ENCODE data around the gene RHEB. TPM values are rescaled to one million over a fixed set of nuclear protein-coding genes. Genes with fewer than 3 reads are reported as not detected.

Gene RHEB
- total RNA-seq, 1 donor from 2014 or later: 68.6 TPM

DNA sequence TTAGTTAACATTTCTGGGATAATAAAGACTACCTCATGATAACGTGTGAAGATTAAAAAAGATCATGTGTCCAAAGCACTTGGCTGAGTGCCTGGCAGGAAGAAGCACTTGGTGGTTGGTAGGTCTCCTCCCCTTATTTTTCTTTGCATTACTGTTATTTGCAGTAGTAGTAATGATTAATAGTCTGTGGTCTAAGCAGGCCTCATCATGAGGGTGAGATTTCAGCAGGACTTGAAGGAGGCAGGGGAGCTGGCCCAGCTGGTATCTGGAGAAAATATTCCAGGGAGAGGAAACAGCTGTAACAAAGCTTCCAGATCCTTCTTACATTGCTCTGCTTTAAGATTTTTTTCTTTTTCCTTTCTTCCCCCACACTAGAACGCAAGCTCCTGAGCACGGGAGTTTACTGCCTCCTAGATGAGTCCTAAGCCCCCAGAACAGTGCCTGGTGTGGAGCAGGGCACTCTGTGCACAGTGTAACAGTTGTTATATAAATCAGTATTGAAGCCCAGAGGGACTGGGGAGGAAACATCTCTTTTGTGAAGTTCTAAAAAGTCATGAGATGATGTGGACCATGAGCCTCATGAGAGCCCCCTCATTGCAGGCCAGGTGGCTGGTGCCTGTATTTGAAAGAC is 31.1 kb upstream of the RHEB start:
- no peaks in the 10 kb centered on the region for H3K4me1 ChIP-seq
- intact Hi-C loops (cut with DNase I): no loop called here
- DNase-seq (ENCODE audit: low spot score in 2 of 2): no peak
- no peaks in the 10 kb centered on the region for H3K9me3 ChIP-seq
- no peaks in the 10 kb centered on the region for H3K27me3 ChIP-seq
- H3K27ac ChIP-seq: no peak overlapping the region
- H3K36me3 ChIP-seq: peaks cover 6 to 7% of the 10 kb centered on the region in 2 donors
- TF ChIP-seq, protein P1, sequence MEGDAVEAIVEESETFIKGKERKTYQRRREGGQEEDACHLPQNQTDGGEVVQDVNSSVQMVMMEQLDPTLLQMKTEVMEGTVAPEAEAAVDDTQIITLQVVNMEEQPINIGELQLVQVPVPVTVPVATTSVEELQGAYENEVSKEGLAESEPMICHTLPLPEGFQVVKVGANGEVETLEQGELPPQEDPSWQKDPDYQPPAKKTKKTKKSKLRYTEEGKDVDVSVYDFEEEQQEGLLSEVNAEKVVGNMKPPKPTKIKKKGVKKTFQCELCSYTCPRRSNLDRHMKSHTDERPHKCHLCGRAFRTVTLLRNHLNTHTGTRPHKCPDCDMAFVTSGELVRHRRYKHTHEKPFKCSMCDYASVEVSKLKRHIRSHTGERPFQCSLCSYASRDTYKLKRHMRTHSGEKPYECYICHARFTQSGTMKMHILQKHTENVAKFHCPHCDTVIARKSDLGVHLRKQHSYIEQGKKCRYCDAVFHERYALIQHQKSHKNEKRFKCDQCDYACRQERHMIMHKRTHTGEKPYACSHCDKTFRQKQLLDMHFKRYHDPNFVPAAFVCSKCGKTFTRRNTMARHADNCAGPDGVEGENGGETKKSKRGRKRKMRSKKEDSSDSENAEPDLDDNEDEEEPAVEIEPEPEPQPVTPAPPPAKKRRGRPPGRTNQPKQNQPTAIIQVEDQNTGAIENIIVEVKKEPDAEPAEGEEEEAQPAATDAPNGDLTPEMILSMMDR (IDR thresholded peaks at IDR 0.05): no peak
- no peak overlapping the region for H3K4me3 ChIP-seq

DNA sequence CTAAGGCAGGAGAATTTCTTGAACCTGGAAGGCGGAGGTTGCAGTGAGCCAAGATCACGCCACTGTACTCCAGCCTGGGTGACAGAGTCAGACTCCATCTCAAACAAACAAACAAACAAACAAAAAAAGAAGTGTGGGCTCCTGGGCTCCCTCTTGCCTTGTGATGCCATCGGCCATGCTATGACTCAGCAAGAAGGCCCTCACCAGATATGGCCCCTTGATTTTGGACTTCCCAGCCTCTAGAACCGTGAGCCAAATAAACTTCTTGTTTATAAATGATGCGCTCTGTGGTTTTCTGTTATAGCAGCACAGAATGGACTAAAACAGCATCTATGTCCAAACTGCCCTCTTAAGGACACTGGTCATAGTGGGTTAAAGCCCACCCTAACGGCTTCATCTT is 29.9 kb upstream of the RHEB start:
- Histone ChIP-seq H3K9me3 (no peaks in the 10 kb centered on the region), H3K4me3 (no peak overlapping the region), H3K36me3 (no peaks in the 10 kb centered on the region), H3K27me3 (no peaks in the 10 kb centered on the region), H3K27ac (no peak overlapping the region), H3K4me1 (no peaks in the 10 kb centered on the region)
- no peak for DNase-seq (ENCODE audit: low spot score in 2 of 2)
- intact Hi-C loops (cut with DNase I): no loop called here
- TF ChIP-seq, protein P1 (IDR thresholded peaks at IDR 0.05): no peak

DNA sequence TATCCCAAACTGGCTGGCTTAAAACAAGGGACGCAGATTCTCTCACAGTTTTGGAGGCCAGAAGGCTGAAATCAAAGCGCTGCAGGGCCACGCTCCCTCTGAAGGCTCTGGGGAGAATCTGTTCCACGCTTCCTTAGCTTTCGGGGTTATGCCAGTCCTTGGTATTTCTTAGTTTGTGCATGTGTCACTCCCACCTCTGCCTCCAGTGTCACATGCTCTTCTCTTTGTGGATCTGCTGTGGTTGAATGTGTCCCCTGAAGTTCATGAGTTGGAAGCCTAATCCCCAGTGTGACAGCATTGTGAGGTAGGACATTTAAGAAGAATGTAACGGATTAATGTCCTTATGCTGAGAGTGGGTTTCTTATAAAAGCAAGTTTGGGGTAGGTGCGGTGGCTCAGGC is 29.4 kb upstream of the RHEB start:
- no peaks in the 10 kb centered on the region for H3K27me3 ChIP-seq
- no peaks in the 10 kb centered on the region for H3K9me3 ChIP-seq
- H3K4me3 ChIP-seq: no peak overlapping the region
- H3K27ac ChIP-seq: no peak overlapping the region
- TF ChIP-seq, protein P1 (IDR thresholded peaks at IDR 0.05): no peak
- DNase-seq (ENCODE audit: low spot score in 2 of 2): no peak
- intact Hi-C loops (cut with DNase I): no loop called here
- H3K4me1 ChIP-seq: no peaks in the 10 kb centered on the region
- H3K36me3 ChIP-seq: no peaks in the 10 kb centered on the region

DNA sequence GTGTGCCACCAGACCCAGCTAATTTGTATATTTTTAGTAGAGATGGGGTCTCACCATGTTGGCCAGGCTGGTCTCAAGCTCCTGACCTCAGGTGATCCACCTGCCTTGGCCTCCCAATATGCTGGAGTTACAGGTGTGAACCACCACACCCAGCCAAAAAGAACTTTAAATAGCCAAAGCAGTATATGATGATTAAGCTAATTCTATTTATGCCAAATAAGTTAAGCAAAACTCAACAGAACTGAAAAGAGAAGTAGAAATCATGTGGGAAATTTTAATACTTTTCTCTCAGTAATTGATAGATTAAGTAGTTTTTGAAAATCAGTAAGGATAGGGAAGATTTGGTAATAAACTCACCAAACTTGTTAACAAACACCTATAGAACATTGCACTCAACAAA is 24.5 kb upstream of the RHEB start:
- no peaks in the 10 kb centered on the region for H3K27me3 ChIP-seq
- intact Hi-C loops (cut with DNase I): no loop called here

DNA sequence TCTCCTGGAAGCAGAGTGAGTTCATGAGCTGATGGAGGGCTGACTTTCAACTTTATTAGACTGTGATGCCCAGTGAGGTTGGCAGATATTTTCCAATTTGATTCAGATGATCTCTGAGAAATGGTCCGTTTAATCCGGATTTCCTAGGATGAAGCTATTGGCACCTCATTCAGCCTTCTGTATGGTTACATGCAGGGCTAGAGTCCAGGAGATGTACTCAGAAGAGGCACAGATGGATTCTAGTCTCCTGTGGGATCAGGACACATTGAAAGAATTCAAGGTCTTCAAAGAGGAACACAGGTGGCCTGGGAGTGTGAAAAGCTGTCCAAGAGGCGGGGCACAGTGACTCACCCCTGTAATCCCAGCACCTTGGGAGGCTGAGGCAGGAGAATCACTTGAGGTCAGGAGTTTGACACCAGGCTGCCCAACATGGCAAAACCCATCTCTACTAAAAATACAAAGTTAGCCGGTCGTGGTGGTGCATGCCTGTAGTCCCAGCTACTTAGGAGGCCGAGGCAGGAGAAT is 23.0 kb upstream of the RHEB start:
- H3K27me3 ChIP-seq: no peaks in the 10 kb centered on the region

More for the DNA sequence above, 24.5 kb upstream of the RHEB start:
- peaks cover 4% of the 10 kb centered on the region in 2 donors for H3K4me1 ChIP-seq
- no peak overlapping the region for H3K4me3 ChIP-seq
- no peak for DNase-seq (ENCODE audit: low spot score in 2 of 2)
- no peaks in the 10 kb centered on the region for H3K9me3 ChIP-seq
- no peaks in the 10 kb centered on the region for H3K36me3 ChIP-seq
- TF ChIP-seq, protein P1 (IDR thresholded peaks at IDR 0.05): no peak
- no peak overlapping the region for H3K27ac ChIP-seq

More for the DNA sequence above, 23.0 kb upstream of the RHEB start:
- H3K9me3 ChIP-seq: no peaks in the 10 kb centered on the region
- H3K27ac ChIP-seq: no peak overlapping the region
- H3K4me1 ChIP-seq: peaks cover 10 to 17% of the 10 kb centered on the region in 2 donors
- TF ChIP-seq, protein P1 (IDR thresholded peaks at IDR 0.05): no peak
- no peak overlapping the region for H3K4me3 ChIP-seq
- intact Hi-C loops (cut with DNase I): no loop called here
- DNase-seq (ENCODE audit: low spot score in 2 of 2): no peak
- H3K36me3 ChIP-seq: no peaks in the 10 kb centered on the region
